GM12865 (cell line): ENCODE data around the gene LZTR1.
"Not testable (repeated sequence)": the region's sequence is repeated elsewhere in the genome, so short reads cannot be mapped to it uniquely, and the experiment has no call there.

Experiments used
- DNase-seq: peaks from one replicate; pipeline ENCODE4 v3.0.0; 2010; ENCODE audit warnings: low read depth
- H3K4me3 ChIP-seq: 2 replicates; pipeline ENCODE4 v1.5.1; 2011; ENCODE audit warnings: mild to moderate bottlenecking, low read depth, low read length, control low read depth
- TF ChIP-seq, protein P1 (sequence below): IDR thresholded peaks from 2 replicates; pipeline ENCODE4 v1.5.1; 2011; ENCODE audit warnings: low read length, control low read depth, low read depth, inconsistent platforms; ENCODE audit not compliant: insufficient read depth; ENCODE audit errors: missing control alignments

The LZTR1 gene

GRCh38 chr22:21000207-21000986 is 18.3 kb downstream of the LZTR1 start:
- H3K4me3 ChIP-seq, result peak overlapping the region; percentile 99
- no peak for DNase-seq
- TF ChIP-seq, protein P1, sequence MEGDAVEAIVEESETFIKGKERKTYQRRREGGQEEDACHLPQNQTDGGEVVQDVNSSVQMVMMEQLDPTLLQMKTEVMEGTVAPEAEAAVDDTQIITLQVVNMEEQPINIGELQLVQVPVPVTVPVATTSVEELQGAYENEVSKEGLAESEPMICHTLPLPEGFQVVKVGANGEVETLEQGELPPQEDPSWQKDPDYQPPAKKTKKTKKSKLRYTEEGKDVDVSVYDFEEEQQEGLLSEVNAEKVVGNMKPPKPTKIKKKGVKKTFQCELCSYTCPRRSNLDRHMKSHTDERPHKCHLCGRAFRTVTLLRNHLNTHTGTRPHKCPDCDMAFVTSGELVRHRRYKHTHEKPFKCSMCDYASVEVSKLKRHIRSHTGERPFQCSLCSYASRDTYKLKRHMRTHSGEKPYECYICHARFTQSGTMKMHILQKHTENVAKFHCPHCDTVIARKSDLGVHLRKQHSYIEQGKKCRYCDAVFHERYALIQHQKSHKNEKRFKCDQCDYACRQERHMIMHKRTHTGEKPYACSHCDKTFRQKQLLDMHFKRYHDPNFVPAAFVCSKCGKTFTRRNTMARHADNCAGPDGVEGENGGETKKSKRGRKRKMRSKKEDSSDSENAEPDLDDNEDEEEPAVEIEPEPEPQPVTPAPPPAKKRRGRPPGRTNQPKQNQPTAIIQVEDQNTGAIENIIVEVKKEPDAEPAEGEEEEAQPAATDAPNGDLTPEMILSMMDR, result no peak

DNA sequence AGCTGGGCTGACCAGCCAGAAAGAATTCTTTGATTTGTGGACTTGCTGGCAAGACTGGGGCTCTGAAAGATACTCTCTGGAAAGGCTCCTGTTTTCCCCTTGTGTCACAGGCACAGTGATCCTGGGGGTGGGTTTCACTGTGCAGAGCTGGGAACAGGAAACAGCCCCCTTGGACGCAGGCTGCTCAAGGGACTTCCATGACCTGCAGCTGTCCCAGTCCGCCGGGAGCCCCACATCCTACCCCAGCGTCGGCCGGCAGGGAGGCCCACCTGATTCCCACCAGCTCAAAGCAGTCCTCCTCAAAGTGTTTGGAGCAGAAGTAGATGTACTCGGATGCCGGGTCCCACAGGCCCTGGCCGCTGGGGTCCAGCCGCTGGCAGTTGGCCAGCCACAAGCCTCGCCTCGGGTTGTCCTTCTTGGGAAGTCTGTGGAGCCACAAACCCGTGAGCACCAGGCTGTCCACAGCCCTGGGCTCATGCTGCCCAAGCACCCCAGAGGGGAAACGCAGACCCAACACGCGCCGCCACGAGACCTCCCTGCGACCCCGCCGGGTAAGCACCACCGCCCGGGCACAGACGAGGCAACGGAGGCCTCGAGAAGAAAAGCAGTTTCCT is 19.0 kb downstream of the LZTR1 start:
- TF ChIP-seq, protein P1, result no peak
- H3K4me3 ChIP-seq, result peak overlapping the region; percentile 99
- DNase-seq, result no peak

DNA sequence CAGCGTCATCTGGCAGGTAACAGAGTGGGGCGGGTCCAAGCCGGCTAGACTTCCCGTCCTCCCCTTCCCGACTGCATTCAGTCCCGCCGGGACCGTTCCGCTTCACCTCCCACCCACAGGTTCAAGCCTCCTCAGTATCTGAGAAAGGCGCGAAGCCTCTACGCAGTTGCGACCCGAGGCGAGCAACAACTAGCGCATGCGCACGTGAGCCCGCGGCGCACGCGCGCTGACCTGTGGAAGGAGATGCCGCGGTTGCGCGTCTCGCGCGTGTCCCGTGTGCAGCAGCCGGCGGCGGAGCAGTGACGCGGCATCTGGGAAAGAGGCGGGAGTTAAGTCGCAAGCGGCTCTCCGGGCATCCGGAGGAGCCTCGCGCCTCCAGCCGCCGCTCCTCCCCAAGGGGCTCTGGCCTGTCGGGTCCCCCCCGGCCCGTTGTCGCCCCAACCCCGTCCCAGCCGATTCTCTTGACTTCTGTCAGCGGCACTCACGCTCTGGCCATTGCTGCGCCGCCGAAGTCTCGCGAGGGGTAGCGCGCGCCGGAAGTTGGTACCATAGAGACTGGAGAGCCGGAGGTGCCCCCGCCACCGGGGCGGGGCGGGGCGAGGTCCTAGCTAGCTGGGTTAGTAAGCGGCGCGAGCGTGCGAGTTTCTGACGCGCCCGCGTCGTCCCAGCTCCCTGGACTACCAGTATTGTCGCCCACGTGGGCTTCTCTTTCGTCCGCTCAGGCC is 19.7 kb downstream of the LZTR1 start, which contains the start of gene THAP7:
TSS of gene THAP7 (minus strand) at position 518 of the 725 bp plus-strand sequence. CDS start at position 311, 207 bp downstream.
- H3K4me3 ChIP-seq, result peak within 1 kb of the TSS; percentile 99
- TF ChIP-seq, protein P1, result no peak
- DNase-seq, result peak; percentile 98

GRCh38 chr22:21003782-21004181 is 21.7 kb downstream of the LZTR1 start:
- DNase-seq, result no peak
- H3K4me3 ChIP-seq, result peak overlapping the region; percentile 99
- TF ChIP-seq, protein P1, result no peak

- not testable (repeated sequence) for H3K4me3 ChIP-seq, DNase-seq
Measured at GRCh38 chr22:21009208-21009607, 27.1 kb downstream of the LZTR1 start.

GRCh38 chr22:21009638-21010425 is 27.7 kb downstream of the LZTR1 start:
- TF ChIP-seq, protein P1, result no peak
- no peak overlapping the region for H3K4me3 ChIP-seq
- peak; percentile 59 for DNase-seq
